Mammary epithelial cell (primary cell): ENCODE measurements around the gene KIF23.

Experiments used
- EZH2 ChIP-seq: IDR thresholded peaks from 2 replicates; pipeline ENCODE4 v1.6.1; 2012; ENCODE audit warnings: low read length, inconsistent platforms, borderline replicate concordance
- TF ChIP-seq, protein P1 (sequence below), 2 donors: IDR thresholded peaks in 1 of 2; conservative IDR thresholded peaks in 1 of 2; 2 replicates each; pipeline ENCODE4 v1.5.1; 2011 to 2012; ENCODE audit warnings: inconsistent platforms in 2 of 2, low read length in 2 of 2, mild to moderate bottlenecking in 2 of 2, control low read depth in 1 of 2, low read depth in 1 of 2; ENCODE audit not compliant: insufficient read depth in 1 of 2; ENCODE audit errors: extremely low read depth in 1 of 2

DNA sequence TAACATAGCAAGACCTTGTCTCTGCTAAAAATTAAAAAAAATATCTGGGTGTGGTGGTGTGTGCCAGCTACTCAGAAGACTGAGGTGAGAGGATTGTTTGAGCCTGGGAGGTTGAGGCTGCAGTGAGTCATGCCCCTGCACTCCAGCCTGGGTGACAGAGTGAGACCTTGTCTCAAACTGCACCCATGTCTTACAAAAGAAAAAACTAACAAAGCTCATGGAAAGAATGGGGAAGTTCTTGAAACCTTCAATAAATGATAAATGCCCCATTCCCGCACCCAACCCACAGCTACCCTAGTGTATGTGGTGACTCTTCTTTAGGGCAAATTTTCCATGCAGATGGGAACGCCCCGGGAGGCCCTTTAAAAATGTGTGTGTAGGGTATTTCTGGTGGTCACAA lies 66.8 kb downstream of the KIF23 start:
- TF ChIP-seq, protein P1, sequence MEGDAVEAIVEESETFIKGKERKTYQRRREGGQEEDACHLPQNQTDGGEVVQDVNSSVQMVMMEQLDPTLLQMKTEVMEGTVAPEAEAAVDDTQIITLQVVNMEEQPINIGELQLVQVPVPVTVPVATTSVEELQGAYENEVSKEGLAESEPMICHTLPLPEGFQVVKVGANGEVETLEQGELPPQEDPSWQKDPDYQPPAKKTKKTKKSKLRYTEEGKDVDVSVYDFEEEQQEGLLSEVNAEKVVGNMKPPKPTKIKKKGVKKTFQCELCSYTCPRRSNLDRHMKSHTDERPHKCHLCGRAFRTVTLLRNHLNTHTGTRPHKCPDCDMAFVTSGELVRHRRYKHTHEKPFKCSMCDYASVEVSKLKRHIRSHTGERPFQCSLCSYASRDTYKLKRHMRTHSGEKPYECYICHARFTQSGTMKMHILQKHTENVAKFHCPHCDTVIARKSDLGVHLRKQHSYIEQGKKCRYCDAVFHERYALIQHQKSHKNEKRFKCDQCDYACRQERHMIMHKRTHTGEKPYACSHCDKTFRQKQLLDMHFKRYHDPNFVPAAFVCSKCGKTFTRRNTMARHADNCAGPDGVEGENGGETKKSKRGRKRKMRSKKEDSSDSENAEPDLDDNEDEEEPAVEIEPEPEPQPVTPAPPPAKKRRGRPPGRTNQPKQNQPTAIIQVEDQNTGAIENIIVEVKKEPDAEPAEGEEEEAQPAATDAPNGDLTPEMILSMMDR (conservative IDR thresholded peaks at IDR 0.05 in 1 of 2, IDR thresholded peaks at IDR 0.05 in 1 of 2; ENCODE audit: extremely low read depth in 1 of 2, insufficient read depth in 1 of 2, low read depth in 1 of 2, low read length in 2 of 2), result no peak
- TF ChIP-seq EZH2, result no peak
